HUES48 (cell line): Measurements from ENCODE around the gene OR52J3.
"Not testable (repeated sequence)": the region's sequence is repeated elsewhere in the genome, so short reads cannot be mapped to it uniquely, and the experiment has no call there.

ENCODE experiments used
- H3K27ac ChIP-seq: one replicate; pipeline ENCODE4 v1.7.0; 2013; ENCODE audit warnings: low read depth, low read length, inconsistent platforms
- H3K27me3 ChIP-seq: 2 replicates; pipeline ENCODE4 v1.6.1; 2013; ENCODE audit warnings: mild to moderate bottlenecking, low read length; ENCODE audit not compliant: control insufficient read depth, insufficient read depth
- H3K36me3 ChIP-seq: 2 replicates; pipeline ENCODE4 v1.6.1; 2013; ENCODE audit warnings: low read length; ENCODE audit not compliant: control insufficient read depth, insufficient read depth
- H3K4me1 ChIP-seq: 2 replicates; pipeline ENCODE4 v1.6.1; 2013; ENCODE audit warnings: mild to moderate bottlenecking, low read length; ENCODE audit not compliant: control insufficient read depth, insufficient read depth
- H3K4me3 ChIP-seq: 2 replicates; pipeline ENCODE4 v1.5.1; 2013; ENCODE audit warnings: mild to moderate bottlenecking, low read depth, low read length
- H3K9ac ChIP-seq: 2 replicates; pipeline ENCODE4 v1.6.1; 2013; ENCODE audit warnings: mild to moderate bottlenecking, low read depth, low read length, moderate library complexity
- H3K9me3 ChIP-seq: 2 replicates; pipeline ENCODE4 v1.6.1; 2013; ENCODE audit warnings: low read length; ENCODE audit not compliant: control insufficient read depth, insufficient read depth

Gene OR52J3

GRCh38 chr11:5043380-5043779 lies 2.9 kb upstream of the OR52J3 start:
- H3K4me1 ChIP-seq: no peaks in the 10 kb centered on the region
- H3K9ac ChIP-seq: no peak overlapping the region
- no peak overlapping the region for H3K4me3 ChIP-seq
- H3K36me3 ChIP-seq: no peaks in the 10 kb centered on the region
- H3K27ac ChIP-seq: no peak overlapping the region
- H3K9me3 ChIP-seq: no peaks in the 10 kb centered on the region
- H3K27me3 ChIP-seq: no peaks in the 10 kb centered on the region

GRCh38 chr11:5046754-5047330 lies 516 bp downstream of the OR52J3 start:
- Histone ChIP-seq H3K27ac (no peak overlapping the region), H3K36me3 (no peaks in the 10 kb centered on the region), H3K27me3 (no peaks in the 10 kb centered on the region), H3K4me1 (no peaks in the 10 kb centered on the region), H3K4me3 (no peak overlapping the region), H3K9me3 (no peaks in the 10 kb centered on the region), H3K9ac (no peak overlapping the region)

- H3K27me3 ChIP-seq, H3K36me3 ChIP-seq, H3K4me1 ChIP-seq, H3K27ac ChIP-seq, H3K9me3 ChIP-seq, H3K4me3 ChIP-seq, H3K9ac ChIP-seq: not testable (repeated sequence)
These were observed 12.4 kb downstream of the OR52J3 start for GRCh38 chr11:5058679-5059078.

- Histone ChIP-seq H3K9ac (no peak within 1 kb of the TSS), H3K4me3 (no peak within 1 kb of the TSS), H3K27ac (no peak within 1 kb of the TSS), H3K9me3 (no peaks in the 10 kb centered on the region), H3K27me3 (no peaks in the 10 kb centered on the region), H3K36me3 (no peaks in the 10 kb centered on the region), H3K4me1 (no peaks in the 10 kb centered on the region)
These were observed 13.1 kb downstream of the OR52J3 start, which contains the start of gene OR52E2 for GRCh38 chr11:5059391-5059790. OR52E2 (minus strand) TSS chr11:5059627; CDS start chr11:5059627, 0 bp downstream.

GRCh38 chr11:5065027-5065426 lies 18.7 kb downstream of the OR52J3 start:
- no peak overlapping the region for H3K27ac ChIP-seq
- H3K4me3 ChIP-seq: no peak overlapping the region
- H3K27me3 ChIP-seq: no peaks in the 10 kb centered on the region
- H3K4me1 ChIP-seq: no peaks in the 10 kb centered on the region
- no peaks in the 10 kb centered on the region for H3K36me3 ChIP-seq
- H3K9ac ChIP-seq: no peak overlapping the region
- no peaks in the 10 kb centered on the region for H3K9me3 ChIP-seq

- Histone ChIP-seq H3K9me3 (no peaks in the 10 kb centered on the region), H3K4me3 (no peak within 1 kb of the TSS), H3K4me1 (no peaks in the 10 kb centered on the region), H3K27me3 (no peaks in the 10 kb centered on the region), H3K36me3 (no peaks in the 10 kb centered on the region), H3K27ac (no peak within 1 kb of the TSS), H3K9ac (no peak within 1 kb of the TSS)
These were observed 22.9 kb downstream of the OR52J3 start, which contains the start of gene OR52E1 for GRCh38 chr11:5069272-5069671. OR52E1 (plus strand) TSS chr11:5069572.

- no peak overlapping the region for H3K9ac ChIP-seq
- no peaks in the 10 kb centered on the region for H3K27me3 ChIP-seq
- no peak overlapping the region for H3K4me3 ChIP-seq
- H3K4me1 ChIP-seq: no peaks in the 10 kb centered on the region
- no peaks in the 10 kb centered on the region for H3K9me3 ChIP-seq
- H3K36me3 ChIP-seq: no peaks in the 10 kb centered on the region
- no peak overlapping the region for H3K27ac ChIP-seq
These were observed 25.5 kb downstream of the OR52J3 start for GRCh38 chr11:5071799-5072198.

- Histone ChIP-seq H3K27ac (no peak overlapping the region), H3K9ac (no peak overlapping the region), H3K4me1 (no peaks in the 10 kb centered on the region), H3K27me3 (no peaks in the 10 kb centered on the region), H3K4me3 (no peak overlapping the region), H3K9me3 (no peaks in the 10 kb centered on the region), H3K36me3 (no peaks in the 10 kb centered on the region)
These were observed 35.1 kb downstream of the OR52J3 start for GRCh38 chr11:5081405-5081804.

- H3K36me3 ChIP-seq: no peaks in the 10 kb centered on the region
- no peak overlapping the region for H3K9ac ChIP-seq
- H3K9me3 ChIP-seq: no peaks in the 10 kb centered on the region
- H3K27me3 ChIP-seq: no peaks in the 10 kb centered on the region
- no peak overlapping the region for H3K4me3 ChIP-seq
- no peaks in the 10 kb centered on the region for H3K4me1 ChIP-seq
- H3K27ac ChIP-seq: no peak overlapping the region
These were observed 37.3 kb downstream of the OR52J3 start for GRCh38 chr11:5083602-5084001.

GRCh38 chr11:5088556-5088955 lies 42.2 kb downstream of the OR52J3 start:
- Histone ChIP-seq H3K9ac (no peak overlapping the region), H3K36me3 (no peaks in the 10 kb centered on the region), H3K27ac (no peak overlapping the region), H3K4me1 (no peaks in the 10 kb centered on the region), H3K4me3 (no peak overlapping the region), H3K9me3 (no peaks in the 10 kb centered on the region), H3K27me3 (no peaks in the 10 kb centered on the region)

GRCh38 chr11:5090668-5091067 lies 44.3 kb downstream of the OR52J3 start:
- Histone ChIP-seq H3K36me3 (no peaks in the 10 kb centered on the region), H3K4me3 (no peak overlapping the region), H3K4me1 (no peaks in the 10 kb centered on the region), H3K27me3 (no peaks in the 10 kb centered on the region), H3K9me3 (no peaks in the 10 kb centered on the region), H3K27ac (no peak overlapping the region), H3K9ac (no peak overlapping the region)
